AG08395 (cell line): ENCODE results near the gene PIGX.
A peak's percentile ranks its signal among the peaks of the same experiment; 100 is the strongest.

Source experiments
- DNase-seq: peaks from one replicate; pipeline ENCODE4 v3.0.0; 2012; ENCODE audit warnings: mixed read lengths, low spot score

PIGX gene

GRCh38 chr3:196711838-196712513 is at the start of gene PIGX, which contains the start of gene CEP19:
TSS of gene PIGX (plus strand) at chr3:196712377.
TSS of gene CEP19 (minus strand) at chr3:196712250. CDS start at chr3:196708657, 3,593 bp downstream.
- DNase-seq, result peak; percentile 99

GRCh38 chr3:196662711-196663571 is 49.2 kb upstream of the PIGX start:
- peak; percentile 31 for DNase-seq

GRCh38 chr3:196666001-196666867 is 45.9 kb upstream of the PIGX start:
- DNase-seq, result peak; percentile 46

- DNase-seq, result no peak
These were observed 44.9 kb upstream of the PIGX start for GRCh38 chr3:196667056-196667825.

GRCh38 chr3:196670339-196670738 is 41.8 kb upstream of the PIGX start:
- DNase-seq, result no peak

- DNase-seq, result no peak
These were observed 38.5 kb upstream of the PIGX start for GRCh38 chr3:196673632-196674031.

- DNase-seq, result no peak
These were observed 34.8 kb upstream of the PIGX start for GRCh38 chr3:196677353-196677752.

- DNase-seq, result no peak
These were observed 34.2 kb upstream of the PIGX start for GRCh38 chr3:196677931-196678330.

GRCh38 chr3:196684548-196685407 is 27.4 kb upstream of the PIGX start:
- DNase-seq, result peak; percentile 74

GRCh38 chr3:196686436-196686835 is 25.7 kb upstream of the PIGX start:
- no peak for DNase-seq

- DNase-seq, result peak; percentile 48
These were observed 23.8 kb upstream of the PIGX start for GRCh38 chr3:196688349-196688748.

- DNase-seq, result no peak
These were observed 22.1 kb upstream of the PIGX start for GRCh38 chr3:196689941-196690660.

GRCh38 chr3:196691386-196691785 is 20.8 kb upstream of the PIGX start:
- DNase-seq, result no peak

GRCh38 chr3:196694202-196694638 is 18.0 kb upstream of the PIGX start:
- DNase-seq, result peak; percentile 30

GRCh38 chr3:196694941-196695848 is 17.0 kb upstream of the PIGX start:
- DNase-seq, result no peak

GRCh38 chr3:196695849-196696226 is 16.3 kb upstream of the PIGX start:
- DNase-seq, result no peak

GRCh38 chr3:196697270-196697669 is 14.9 kb upstream of the PIGX start:
- DNase-seq, result no peak

- no peak for DNase-seq
These were observed 12.4 kb upstream of the PIGX start for GRCh38 chr3:196699749-196700148.

- no peak for DNase-seq
These were observed 11.4 kb upstream of the PIGX start for GRCh38 chr3:196700801-196701200.
